HT1080 (cell line): ENCODE measurements around the gene FHL1. TPM values are rescaled to one million over a fixed set of nuclear protein-coding genes. Genes with fewer than 3 reads are reported as not detected.
"Not testable (repeated sequence)": the region's sequence is repeated elsewhere in the genome, so short reads cannot be mapped to it uniquely, and the experiment has no call there.

Source experiments
- DNase-seq: peaks from one replicate; pipeline ENCODE4 v3.0.0-alpha.2; 2015; ENCODE audit warnings: low read depth
- polyA plus RNA-seq, 2 experiments: library from polyadenylated mRNA; depleted of rRNA; stranded (reverse); fragments of >200 nt; gene quantifications; 2 replicates each; pipeline ENCODE4 v1.2.3, GENCODE V29; 2015
- total RNA-seq: library from RNA; depleted of rRNA; stranded (reverse); fragments of >200 nt; shearing (Covaris generic); gene quantifications from 2 replicates; pipeline ENCODE4 v1.2.3, GENCODE V29; 2014; rRNA removed

The FHL1 gene
- 87.9 and 97.2 TPM in 2 replicates for total RNA-seq
- polyA plus RNA-seq (2015; cell fraction: cytosol; rRNA removed): 177 and 207 TPM in 2 replicates
- 91.7 and 98.3 TPM in 2 replicates for polyA plus RNA-seq (2015; cell fraction: nucleus; rRNA removed)

DNA sequence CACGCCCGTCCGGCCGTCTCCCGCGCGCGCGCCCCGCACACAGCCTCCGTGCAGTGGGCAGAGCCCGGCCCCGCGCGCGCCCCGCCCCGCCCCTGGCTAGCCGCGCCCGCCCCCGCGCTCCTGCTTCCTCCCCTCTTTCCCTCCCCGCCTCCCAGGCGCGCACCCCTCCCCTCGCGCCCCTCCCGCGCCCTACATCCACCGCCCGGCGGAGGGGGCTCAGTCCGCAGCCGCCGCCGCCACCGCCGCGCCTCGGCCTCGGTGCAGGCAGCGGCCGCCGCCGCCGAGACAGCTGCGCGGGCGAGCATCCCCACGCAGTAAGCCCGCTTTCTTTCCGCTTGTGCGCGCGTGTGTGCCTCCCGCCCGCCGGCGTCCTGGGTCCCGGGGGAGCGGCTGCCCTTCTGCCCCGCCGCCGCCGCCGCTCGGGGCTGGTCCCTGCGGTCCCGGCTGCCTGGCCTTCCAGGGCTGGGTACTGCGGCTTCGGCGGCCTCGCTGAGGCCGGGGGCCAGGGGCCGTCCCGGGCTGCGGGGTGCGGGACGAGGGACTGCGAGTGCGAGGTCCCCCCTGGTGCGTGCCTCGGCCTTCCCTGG is at the start of gene FHL1:
Gene FHL1 (plus strand): TSS at position 219 of the 587 bp plus-strand sequence.
- no peak for DNase-seq

DNA sequence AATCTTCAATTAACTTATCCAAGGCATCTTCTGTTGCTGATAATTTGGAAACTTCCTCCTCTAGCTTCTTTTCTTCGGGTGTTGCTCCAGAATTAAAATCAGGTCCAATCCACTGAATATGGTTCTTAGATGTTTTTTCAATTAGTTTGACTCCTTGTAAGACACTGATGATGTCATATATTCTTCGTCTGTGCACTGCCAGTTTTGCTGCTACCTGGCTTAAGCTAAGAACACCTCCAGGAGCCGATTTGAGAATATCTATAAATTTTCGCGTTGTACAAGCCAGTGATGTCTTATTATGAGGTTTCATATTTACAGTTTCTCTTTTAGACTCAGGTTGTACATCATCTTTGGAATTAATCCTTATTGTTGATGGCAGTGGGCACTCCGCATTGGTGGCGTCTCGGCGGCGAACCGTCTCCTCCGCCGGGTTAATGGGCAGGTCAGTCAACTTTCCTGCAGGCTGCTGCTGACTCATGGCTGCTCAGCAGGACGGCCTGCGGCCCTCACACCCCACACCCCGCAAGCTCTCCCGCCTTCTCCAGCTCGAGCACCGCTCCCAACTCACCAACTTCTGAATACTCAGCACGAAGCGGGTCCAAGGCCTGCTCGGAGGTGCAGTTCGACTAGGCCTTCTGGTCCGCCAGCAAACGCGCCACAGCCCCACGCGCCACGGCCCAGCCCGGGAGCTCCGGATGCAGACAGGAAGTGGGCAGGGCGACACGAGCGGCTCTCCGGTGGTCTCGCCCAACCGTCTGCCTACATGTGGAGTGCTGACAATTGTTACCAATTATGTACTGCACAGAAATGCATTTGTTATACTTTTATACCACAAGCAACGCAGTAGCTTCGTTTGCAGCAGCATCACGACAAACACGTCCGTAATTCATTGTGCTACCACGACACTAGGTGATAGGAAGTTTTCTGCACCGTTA is 49.2 kb upstream of the FHL1 start:
- no peak for DNase-seq

DNA sequence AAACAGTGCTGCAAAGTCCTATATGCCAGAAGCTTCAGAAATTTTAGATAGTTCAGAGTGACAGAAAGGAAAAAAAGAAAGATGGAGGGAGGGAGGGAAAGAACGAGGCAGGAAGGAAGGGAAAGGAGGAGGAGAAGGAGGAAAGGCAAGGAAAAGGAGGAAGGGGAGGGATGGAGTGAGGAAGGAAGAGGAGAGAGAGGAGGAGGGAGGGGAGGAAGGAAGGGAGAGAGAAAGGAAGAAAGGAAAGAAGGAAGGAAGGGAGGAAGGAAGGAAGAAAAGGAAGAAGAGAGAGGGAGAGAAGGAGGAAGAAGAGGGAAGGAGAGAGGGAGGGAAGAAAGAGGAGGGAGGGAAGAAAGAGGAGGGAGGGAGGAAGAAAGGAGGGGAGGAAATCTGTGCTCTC is 42.4 kb upstream of the FHL1 start:
- no peak for DNase-seq

DNA sequence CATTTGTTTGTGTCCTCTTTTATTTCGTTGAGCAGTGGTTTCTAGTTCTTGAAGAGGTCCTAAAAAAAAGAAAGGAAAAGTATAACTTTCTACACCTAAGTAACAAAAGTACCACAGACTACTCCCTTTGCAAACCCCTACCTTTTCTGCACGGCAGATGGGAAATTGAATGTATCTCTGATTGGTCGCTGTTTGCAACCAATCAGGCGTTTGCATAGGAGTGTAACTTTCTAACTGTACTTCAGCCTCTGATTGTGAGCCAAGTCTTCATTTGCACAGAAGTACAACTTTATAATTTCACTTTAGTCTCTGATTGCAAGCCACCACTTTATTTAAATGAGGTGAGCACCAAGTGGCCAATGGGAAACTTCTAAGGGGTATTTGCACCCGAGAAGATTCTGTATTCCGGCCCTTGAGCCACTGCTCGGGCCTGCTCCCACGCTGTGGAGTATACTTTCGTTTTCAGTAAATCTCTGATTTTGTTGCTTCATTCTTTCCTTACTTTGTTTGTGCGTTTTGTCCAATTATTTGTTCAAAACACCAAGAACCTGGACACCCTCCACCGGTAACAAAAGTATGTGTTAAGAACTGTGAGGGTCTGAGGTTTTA is 40.3 kb upstream of the FHL1 start:
- no peak for DNase-seq

DNA sequence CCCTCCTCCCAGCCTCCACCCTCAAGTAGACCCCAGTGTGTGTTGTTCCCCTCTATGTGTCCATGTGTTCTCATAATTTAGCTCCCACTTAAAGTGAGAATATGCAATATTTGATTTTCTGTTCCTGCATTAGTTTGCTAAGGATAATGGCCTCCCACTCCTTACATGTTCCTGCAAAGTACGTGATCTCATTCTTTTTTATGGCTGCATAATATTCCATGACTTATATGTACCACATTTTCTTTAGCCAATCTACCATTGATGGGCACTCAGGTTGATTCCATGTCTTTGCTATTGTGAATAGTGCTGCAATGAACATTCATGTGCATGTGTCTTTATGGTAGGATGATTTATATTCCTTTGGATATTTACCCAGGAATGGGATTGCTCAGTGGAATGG is 38.4 kb upstream of the FHL1 start:
- not testable (repeated sequence) for DNase-seq

DNA sequence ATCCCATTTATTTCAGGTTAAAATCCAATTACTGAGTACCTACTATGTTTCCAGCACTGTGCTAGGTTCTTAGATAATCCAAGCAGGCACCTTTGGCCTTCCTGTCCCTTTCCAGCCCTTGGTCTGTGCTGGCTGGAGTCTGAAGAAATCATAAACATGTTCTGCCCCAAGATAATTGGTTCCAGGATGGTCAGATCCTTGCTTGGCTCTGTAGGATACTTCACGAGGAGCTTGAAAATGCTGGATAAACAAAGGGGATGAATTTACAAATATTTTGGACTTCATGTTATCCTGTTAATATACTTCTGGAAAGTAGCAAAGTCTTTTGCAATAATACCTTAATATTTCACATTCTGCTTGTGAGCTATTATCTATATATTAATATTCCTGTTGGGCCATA is 35.0 kb upstream of the FHL1 start:
- DNase-seq: no peak

DNA sequence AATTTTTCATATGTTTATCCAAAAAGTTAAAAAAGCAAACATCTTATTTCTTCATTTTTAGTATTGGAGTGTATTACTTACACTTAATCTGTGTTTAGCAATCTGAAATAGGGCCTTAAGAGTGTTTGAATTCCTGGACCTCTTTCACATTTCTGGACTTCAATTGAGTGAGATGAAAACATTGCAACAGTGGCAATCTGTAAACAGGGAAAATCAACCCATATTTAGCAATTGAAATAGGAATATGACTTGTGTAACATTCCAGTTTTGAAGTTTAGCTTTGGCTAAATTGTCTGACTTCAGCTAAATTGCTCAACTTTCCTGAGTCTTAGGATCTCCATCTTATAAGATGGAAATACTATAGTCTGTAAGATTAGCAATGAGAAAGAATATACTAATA is 34.6 kb upstream of the FHL1 start:
- DNase-seq: no peak

DNA sequence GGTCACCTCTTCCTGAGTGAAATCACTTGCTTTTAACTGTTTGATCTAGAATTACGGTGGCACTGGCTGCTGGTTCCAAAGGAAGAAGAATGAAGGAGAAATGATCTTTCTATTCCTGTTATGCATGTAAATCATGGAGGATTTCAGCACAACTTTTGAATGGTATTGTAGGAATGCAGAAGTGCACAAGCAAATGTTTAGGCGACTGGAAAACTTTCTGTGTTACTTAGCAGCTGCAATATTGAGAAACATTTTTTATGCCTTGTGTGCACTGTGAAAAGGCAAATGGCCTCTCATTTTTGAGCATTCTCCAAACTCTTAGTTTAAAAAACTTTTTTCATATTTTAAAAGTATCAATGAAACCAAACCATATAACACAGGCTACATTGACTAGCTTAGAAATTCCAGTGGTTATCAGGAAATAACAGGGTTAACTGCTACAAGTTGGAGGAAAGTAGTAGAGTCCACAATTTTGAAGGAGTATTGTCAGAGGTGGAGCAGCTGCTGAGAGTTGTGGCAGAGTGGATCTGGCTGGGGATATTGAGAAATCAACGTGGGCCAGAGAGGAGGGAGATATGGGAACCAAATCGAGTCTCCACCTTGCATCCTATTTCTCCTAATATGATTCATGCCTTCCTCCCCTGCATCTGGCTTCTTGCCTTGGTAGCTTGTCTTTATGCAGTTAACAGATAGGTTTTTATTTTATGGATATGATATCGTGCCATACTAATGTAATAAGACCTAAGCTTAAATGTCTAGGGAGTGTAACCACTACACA is 32.0 kb upstream of the FHL1 start:
- DNase-seq: no peak

DNA sequence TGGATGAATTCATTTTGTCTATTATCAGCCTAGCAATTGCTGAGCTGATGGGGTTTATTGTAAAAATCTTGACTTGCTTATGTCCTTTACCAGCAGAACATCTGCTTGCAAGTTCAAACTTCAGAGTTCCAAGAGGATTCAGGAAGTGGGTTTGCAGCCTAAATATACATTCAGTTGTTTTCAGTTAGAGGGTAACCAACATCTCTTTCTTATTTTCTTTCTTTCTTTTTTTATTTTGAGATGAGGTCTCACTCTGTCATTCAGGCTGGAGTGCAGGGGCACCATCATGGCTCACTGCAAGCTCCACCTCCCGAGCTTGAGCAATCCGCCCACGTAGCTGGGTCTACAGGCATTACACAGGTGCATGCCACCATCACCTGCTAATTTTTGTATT is 31.4 kb upstream of the FHL1 start:
- DNase-seq: no peak

DNA sequence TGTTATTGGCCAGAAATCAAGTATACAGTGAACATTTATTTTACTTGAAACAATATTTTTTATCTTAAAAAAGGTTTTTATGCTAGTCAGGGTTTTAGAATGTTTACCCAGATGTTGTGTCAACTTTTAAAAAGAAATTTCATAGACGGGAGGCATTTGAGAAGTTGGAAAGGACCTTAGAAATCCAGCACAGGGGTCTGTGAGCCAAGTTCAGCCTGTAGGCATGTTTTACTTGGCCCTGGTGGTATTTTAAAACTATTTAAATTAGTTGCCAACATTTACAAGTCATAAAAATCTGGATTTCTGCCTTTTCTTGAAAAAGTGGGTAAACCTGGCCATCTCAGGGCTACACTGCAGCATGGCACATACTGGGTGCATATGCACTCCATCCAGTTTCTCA is 25.5 kb upstream of the FHL1 start:
- DNase-seq: no peak

DNA sequence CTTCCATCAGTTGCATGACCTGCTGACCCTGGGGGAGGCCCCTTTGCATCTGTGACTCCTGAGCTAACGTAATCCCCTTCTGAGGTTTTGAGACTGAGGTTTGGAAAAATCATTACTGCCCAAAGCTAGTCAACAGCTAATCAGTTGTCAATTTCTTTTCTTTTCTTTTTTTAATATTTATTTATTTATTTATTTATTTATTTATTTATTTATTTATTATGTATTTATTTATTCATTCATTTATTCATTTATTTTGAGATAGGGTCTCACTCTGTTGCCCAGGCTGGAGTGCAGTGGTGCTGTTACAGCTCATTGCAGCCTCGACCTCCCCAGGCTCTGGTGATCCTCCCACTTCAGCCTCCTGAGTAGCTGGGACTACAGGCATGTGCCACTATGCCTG is 25.1 kb upstream of the FHL1 start:
- no peak for DNase-seq

DNA sequence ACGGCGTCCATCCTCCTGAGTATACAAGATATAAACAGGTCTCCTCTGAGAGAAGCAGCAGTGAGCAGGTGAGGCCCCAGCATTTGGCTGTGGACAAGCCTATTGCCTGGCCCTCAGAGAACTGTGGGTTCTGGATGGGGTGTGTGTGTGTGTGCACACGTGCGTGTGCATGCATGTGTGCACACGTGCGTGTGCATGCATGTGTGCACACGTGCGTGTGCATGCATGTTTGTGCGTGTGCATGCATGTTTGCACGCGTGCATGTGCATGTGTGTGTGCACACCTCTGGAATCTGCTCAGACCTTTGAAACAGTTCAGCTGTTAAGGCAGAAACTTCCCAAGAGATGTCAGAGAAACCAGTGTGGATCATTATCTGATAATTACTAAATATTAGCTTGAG is 22.2 kb upstream of the FHL1 start:
- no peak for DNase-seq

DNA sequence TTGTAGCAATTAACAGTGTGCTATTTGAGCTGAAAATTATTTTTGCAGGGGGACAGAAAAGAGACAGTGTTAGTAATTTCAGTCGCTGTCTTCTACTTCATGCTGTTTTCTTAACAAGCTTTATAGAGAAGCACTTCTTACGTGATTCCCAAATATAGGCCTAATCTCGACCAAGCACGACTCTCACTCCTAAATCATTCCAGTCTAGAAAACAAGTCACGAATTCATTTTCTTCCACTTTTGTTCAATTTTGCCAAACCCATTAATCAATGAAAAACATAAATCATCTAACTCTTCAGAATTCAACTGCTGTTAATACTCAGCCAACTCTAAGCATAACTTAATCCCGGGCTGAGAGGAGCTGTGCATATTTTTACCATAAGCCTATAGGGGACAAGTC is 21.0 kb upstream of the FHL1 start:
- DNase-seq: no peak

DNA sequence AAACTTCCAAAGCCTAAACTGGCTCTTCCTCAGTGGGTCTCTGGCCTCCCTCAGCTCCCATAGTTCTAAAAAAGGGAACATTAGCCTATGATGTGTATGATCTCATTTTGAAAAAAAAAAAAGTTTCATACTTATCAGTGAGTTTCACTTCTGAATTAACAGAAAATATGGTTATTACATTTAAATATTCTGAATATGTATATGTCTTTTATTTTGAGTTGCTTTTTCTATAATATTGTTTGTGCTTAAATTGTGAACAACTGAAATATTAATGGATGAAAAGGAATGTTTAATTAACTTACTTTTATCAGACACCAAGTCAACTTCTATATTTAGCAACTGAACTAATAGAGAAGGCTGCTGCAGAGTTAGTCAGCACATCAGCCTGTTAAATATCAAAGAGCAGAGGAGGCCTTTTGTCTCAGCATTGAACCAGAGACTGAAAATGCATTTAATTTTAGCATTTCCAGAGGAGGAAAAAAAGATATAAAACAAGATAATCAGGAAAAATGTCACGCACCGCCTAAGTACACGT is 20.4 kb upstream of the FHL1 start:
- no peak for DNase-seq

DNA sequence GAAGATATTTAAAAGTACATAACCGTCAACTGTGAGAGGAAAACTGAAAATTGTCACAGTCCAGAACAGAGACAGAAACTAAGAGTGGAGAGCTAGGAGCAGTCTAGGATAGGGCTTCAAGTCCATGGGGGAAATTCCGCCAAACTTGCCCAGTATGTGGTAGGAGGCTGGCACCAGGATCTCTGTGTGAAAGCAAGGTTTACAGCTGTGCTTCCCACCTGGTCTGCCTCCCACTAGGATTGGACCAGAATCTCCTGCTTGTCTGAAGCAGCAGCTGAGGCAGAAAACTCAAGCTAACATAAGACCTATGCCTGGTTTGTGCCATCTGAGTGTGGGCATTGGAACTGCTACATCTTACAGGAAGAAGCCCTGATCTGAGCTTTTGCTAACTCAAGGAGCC is 18.6 kb upstream of the FHL1 start:
- no peak for DNase-seq

DNA sequence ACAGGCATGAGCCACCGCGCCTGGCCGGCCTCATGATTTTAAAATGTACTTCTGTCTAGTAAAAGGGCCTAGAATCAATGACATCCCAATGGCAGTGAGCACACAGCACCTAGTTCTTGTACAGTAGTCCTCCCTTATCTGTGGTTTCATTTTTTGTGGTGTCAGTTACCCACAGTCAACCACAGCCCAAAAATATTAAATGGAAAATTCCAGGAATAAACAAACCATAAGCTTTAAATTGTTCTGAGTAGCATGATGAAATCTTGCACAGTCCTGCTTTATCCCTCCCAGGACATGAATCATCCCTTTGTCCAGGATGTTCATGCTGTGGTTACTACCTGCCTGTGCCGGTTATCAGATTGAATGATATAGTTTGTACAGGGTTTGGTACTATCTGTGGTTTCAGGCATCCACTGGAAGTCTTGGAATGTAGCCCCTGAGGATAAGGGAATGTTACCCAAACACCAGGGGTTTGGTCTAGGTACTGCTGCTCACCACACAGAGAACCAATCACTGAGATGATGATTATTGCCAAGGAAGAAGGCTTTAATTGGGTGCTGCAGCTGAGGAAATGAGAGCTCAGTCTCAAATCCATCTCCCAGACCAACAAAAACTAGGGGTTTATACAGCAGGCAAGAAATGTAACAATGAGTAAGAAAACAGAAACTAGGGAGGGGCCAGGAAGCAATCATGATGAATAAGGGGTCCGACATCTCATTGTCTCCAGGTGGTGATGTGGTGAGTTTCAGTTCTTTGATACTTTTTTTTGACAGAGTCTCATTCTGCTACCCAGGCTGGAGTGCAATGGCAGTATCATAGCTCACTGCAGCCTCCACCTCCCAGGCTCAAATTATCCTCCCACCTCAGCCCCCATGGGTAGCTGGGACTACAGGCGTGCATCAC is 16.2 kb upstream of the FHL1 start:
- DNase-seq: peak; percentile 98

DNA sequence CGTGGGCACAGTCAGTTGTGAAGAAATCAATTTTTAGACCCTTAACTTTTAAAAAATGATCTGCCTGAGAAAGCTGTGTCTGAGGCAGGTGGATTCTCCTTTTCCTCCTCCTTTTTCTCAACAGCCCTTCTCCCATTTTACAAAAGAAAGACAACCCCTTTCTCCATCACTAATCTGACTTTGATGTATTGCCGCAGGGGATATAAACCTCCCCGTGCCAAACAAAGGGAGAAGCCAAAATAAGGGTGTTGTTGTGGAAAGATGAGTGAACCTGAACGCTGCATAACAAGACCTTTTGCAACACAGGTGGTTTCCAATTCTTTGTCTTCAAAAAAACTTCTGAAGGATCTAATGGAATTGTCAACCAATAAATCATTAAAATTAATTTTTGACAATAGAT is 8.4 kb upstream of the FHL1 start:
- no peak for DNase-seq

DNA sequence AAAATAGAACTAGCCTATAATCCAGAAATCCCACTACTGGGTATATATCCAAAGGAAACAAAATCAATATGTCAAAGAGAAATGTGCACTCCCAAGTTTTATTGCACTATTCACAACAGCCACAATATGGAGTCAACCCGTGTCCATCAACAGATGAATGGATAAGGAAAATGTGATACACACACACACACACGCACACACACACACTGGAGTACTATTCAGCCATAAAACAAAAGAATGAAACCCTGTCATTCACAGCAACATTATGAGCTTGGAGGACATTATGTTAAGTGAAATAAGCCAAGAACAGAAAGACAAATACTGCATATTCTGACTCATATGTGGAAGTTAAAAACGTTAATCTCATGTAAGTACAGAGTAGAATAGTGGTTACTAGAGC is 5.8 kb upstream of the FHL1 start:
- DNase-seq: no peak

DNA sequence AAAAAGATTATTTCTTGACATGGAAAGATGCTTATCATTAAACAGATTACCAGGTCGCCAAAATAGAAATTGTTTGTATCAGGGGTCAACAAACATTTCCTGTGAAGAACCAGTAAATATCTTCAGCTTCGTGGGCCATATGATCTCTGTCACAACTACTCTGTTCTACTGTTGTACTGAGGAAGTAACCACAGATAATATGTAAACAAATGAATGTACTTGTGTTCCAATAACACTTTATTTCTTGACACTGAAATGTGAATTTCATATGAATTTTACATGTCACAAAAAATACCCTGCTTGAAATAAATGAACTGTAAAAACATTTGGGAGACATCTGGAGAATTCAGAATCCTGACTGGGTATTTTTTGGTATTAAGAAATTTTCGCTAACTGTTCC is 4.7 kb upstream of the FHL1 start:
- no peak for DNase-seq

DNA sequence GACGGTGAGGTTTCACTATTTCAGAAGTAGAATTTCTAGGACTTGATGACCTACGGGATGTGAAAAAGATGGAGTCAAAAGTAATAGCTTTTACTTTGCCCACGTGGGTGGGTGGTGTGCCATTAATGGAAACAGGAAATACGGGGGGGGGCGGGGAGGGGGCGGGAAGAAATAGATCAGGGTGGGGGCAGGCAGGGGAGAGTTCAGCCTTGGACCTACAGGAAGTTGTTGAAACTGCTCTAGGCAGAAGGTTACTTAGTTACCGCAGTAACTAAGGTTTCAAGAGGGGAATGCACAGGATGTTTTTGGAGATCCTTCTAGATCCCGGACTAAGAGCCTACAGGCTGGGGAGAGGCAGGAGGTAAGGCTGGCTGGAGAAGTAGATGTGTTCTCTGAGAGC is 3.6 kb upstream of the FHL1 start:
- no peak for DNase-seq
